GM21423 (cell line): ENCODE measurements around the gene CLIC3.

ENCODE experiments used
- ATAC-seq: cut with Tn5 transposase; IDR thresholded peaks from one replicate; pipeline ENCODE4 v1.9.1; 2021; ENCODE audit warnings: mild to moderate bottlenecking, moderate library complexity; ENCODE audit not compliant: unreplicated experiment

CLIC3 gene

GRCh38 chr9:136954270-136955083 is 41.9 kb downstream of the CLIC3 start:
- no peak for ATAC-seq

GRCh38 chr9:136953771-136954269 is 42.5 kb downstream of the CLIC3 start:
- ATAC-seq = no peak

GRCh38 chr9:136952876-136953770 is 43.2 kb downstream of the CLIC3 start:
- no peak for ATAC-seq

DNA sequence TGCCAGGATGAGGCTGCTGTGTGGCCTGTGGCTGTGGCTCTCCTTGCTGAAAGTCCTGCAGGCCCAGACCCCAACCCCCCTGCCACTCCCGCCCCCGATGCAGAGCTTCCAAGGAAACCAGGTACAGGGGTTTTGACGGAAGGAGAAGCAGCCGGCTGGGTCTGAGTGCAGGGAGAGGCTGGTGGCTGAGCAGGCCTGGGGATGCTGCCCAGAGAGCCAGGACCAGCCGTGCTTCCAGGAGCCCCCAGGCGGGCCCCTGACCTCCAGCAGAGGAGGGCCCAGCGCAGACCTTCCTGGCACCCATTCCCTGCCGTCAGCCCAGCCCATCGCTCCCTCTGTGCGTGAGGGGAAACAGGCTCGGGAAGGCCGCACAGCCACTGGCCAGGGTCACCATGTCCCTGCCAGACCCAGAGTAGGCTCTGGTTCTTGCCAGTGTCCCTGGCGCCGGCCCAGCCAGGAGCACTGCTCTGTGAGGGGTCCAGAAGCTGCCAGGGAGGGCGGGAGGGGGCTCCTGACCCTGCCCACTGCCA is 44.0 kb downstream of the CLIC3 start:
- no peak for ATAC-seq

GRCh38 chr9:136951541-136952320 is 44.6 kb downstream of the CLIC3 start, which contains the start of gene LCN12:
Gene LCN12 (plus strand): TSS chr9:136952273. CDS start chr9:136952328, 55 bp downstream.
- no peak for ATAC-seq

DNA sequence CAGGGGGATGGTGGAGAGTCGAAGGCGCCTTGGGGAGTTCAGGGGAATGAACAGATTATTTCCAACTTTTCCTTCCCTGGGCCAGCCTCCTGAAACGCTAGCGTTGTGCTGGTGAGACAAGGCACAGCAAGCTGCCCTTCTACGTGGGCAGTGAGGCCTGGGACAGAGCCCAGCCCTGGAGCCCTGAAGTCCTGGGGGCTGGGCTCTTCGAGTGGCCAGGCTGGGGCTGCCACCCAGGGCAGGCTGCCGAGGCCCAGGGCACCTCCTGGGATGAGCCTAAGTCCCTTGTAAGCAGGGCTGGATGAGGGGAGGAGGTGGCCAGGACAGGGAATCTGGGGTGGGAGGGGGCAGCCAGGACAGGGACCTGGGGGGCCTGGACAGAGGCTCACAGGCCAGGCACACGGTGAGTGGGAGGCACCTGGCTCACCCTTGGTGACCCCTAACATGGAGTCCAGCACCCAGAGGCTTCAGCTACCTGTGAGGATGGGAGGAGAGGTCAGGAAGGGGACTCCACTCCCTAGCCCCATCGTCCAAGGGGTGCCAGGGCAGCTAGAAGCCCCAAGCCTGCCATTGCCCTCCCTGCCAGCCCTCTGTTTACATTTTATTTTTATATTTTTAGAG is 45.6 kb downstream of the CLIC3 start:
- no peak for ATAC-seq

DNA sequence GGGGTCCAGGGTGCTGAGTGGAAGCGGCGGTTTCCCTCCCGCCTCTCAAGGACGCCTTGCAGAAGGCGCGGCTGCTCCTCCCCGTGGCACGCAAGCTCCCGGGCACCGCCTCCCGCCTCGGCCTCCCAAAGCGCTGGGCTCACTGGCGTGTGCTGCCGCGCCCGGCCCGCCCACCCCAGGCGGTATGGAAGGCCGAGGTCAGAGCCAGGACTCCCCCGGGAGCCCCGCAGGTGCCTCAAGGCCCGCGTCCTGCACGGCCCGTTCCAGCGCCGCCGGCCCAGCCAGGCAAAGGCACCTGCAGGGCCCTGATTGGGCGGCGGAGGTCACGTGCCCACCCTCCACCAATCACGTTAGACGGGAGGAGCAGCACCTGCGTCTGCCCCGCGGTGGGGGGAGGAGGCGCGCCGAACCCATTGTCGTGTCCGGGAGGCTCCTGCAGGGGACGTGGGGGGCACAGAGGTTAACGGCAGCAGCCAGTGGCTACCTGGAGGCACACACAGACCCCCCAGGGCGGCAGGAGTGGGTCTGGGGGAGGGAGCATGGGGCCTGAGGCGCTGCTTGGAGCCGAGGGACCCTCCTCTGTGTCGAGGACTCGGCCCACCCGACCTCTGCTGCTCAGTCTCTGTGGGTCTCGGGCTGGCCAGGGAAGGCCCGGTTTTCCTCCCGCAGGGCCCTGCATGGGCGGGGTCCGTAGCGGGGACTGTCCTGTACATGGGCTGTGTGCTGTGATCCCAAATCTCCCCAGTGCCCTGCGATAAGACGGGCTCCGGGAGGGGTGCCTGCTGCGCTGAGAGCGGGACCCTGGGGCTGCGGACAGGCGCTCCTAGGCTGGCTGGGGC is 46.3 kb downstream of the CLIC3 start:
- ATAC-seq = peak; percentile 85

- no peak for ATAC-seq
Measured at GRCh38 chr9:136949239-136949816, 47.0 kb downstream of the CLIC3 start.

DNA sequence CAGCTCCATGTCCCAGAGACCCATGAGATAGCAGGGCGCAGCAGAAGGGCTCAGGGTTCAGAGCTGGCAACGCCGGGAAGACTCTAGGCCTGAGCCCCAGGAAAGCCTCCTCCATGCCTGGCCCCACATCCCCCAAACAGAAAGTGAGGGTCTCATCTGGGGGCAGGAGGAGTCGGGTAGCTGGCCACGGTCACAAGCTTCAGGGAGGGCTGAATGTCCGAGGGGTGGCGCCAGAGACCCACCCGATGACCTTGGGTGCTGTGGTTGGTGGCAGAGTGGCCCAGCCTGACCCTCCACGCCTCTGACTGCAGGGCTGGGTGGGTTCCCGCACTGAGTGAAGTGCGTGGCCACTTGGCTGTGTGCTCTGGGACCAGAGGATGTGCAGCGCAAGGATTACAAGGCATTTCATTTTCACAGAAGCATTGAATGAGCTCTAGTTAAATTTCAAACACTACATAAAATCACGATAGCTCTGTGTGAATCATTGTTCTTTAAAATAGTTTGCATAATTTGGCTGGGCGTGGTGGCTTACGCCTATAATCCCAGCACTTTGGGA is 48.3 kb downstream of the CLIC3 start:
- ATAC-seq = no peak

GRCh38 chr9:136947028-136947891 is 49.1 kb downstream of the CLIC3 start:
- ATAC-seq = no peak

- ATAC-seq = no peak
Measured at GRCh38 chr9:136946228-136947027, 49.9 kb downstream of the CLIC3 start.

DNA sequence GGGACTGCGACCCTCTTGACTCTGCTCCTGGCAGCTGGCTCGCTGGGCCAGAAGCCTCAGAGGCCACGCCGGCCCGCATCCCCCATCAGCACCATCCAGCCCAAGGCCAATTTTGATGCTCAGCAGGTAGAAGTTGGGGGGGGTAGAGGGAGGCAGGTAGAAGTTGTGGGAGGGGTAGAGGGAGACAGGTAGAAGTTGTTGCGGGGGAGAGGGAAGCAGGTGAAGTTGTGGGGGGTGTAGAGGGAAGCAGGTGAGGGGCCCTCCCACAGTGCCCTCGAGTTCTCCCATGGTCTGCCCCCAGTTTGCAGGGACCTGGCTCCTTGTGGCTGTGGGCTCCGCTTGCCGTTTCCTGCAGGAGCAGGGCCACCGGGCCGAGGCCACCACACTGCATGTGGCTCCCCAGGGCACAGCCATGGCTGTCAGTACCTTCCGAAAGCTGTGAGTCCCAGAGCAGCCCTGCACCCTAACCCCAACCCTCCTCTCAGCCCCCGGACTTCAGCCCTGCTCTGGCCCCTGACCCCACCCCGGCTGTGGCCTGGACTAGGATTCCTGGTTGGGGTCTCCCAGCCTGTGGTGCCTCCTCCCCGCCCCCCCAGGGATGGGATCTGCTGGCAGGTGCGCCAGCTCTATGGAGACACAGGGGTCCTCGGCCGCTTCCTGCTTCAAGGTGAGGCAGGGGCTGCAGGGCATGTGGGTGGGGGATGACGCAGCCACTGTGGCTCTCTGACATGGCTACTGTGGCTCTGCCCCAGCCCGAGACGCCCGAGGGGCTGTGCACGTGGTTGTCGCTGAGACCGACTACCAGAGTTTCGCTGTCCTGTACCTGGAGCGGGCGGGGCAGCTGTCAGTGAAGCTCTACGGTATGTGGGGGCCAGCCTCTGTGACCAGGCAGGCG is 50.8 kb downstream of the CLIC3 start:
- no peak for ATAC-seq
